ENCODE measurements around the gene ANKRD60. TPM values are rescaled to one million over a fixed set of nuclear protein-coding genes. Genes with fewer than 3 reads are reported as not detected.

Gene ANKRD60
- total RNA-seq, 1 donor from 2014 or later: not detected

- DNase-seq (ENCODE audit: low read depth): no peak
- H3K4me3 ChIP-seq (ENCODE audit: low read depth, low read length): no peak overlapping the region
- TF ChIP-seq CTCF (conservative IDR thresholded peaks at IDR 0.05; ENCODE audit: low read depth, low read length): no peak
Observed at GRCh38 chr20:58238490-58238889, 10.0 kb upstream of the ANKRD60 start.

- no peak for TF ChIP-seq CTCF (conservative IDR thresholded peaks at IDR 0.05; ENCODE audit: low read depth, low read length)
- no peak for DNase-seq (ENCODE audit: low read depth)
- peak overlapping the region; percentile 62 for H3K4me3 ChIP-seq (ENCODE audit: low read depth, low read length)
Observed at GRCh38 chr20:58237318-58238132, 9.1 kb upstream of the ANKRD60 start.

GRCh38 chr20:58236612-58237317 lies 8.3 kb upstream of the ANKRD60 start:
- TF ChIP-seq CTCF (conservative IDR thresholded peaks at IDR 0.05; ENCODE audit: low read depth, low read length): peak; percentile 92
- peak overlapping the region; percentile 62 for H3K4me3 ChIP-seq (ENCODE audit: low read depth, low read length)
- DNase-seq (ENCODE audit: low read depth): no peak

GRCh38 chr20:58235010-58235409 lies 6.6 kb upstream of the ANKRD60 start:
- no peak for DNase-seq (ENCODE audit: low read depth)
- H3K4me3 ChIP-seq (ENCODE audit: low read depth, low read length): no peak overlapping the region
- TF ChIP-seq CTCF (conservative IDR thresholded peaks at IDR 0.05; ENCODE audit: low read depth, low read length): no peak

- no peak overlapping the region for H3K4me3 ChIP-seq (ENCODE audit: low read depth, low read length)
- DNase-seq (ENCODE audit: low read depth): no peak
- TF ChIP-seq CTCF (conservative IDR thresholded peaks at IDR 0.05; ENCODE audit: low read depth, low read length): peak; percentile 98
Observed at GRCh38 chr20:58233881-58234528, 5.6 kb upstream of the ANKRD60 start.

- no peak for DNase-seq (ENCODE audit: low read depth)
- H3K4me3 ChIP-seq (ENCODE audit: low read depth, low read length): no peak overlapping the region
- TF ChIP-seq CTCF (conservative IDR thresholded peaks at IDR 0.05; ENCODE audit: low read depth, low read length): no peak
Observed at GRCh38 chr20:58233393-58233792, 4.9 kb upstream of the ANKRD60 start.

Measured in epithelial cell of proximal tubule (primary cell).